Measurements from ENCODE around the gene BCAT1.
A peak's percentile ranks its signal among the peaks of the same experiment; 100 is the strongest.
"Not testable (repeated sequence)": the region's sequence is repeated elsewhere in the genome, so short reads cannot be mapped to it uniquely, and the experiment has no call there.

Gene BCAT1

GRCh38 chr12:24901576-24902461 is 47.1 kb downstream of the BCAT1 start:
- DNase-seq (ENCODE audit: low read depth): peak; percentile 50

- DNase-seq (ENCODE audit: low read depth): no peak
Observed at GRCh38 chr12:24900196-24900595, 48.7 kb downstream of the BCAT1 start.

- DNase-seq (ENCODE audit: low read depth): no peak
Observed at GRCh38 chr12:24899503-24900075, 49.3 kb downstream of the BCAT1 start.

- peak; percentile 36 for DNase-seq (ENCODE audit: low read depth)
Observed at GRCh38 chr12:24898606-24899005, 50.3 kb downstream of the BCAT1 start.

GRCh38 chr12:24898185-24898584 is 50.7 kb downstream of the BCAT1 start:
- no peak for DNase-seq (ENCODE audit: low read depth)

GRCh38 chr12:24896171-24896570 is 52.7 kb downstream of the BCAT1 start:
- DNase-seq (ENCODE audit: low read depth): no peak

- no peak for DNase-seq (ENCODE audit: low read depth)
Observed at GRCh38 chr12:24895612-24896011, 53.3 kb downstream of the BCAT1 start.

GRCh38 chr12:24894879-24895278 is 54.0 kb downstream of the BCAT1 start:
- DNase-seq (ENCODE audit: low read depth): no peak

- DNase-seq (ENCODE audit: low read depth): no peak
Observed at GRCh38 chr12:24890048-24890803, 58.7 kb downstream of the BCAT1 start.

- DNase-seq (ENCODE audit: low read depth): no peak
Observed at GRCh38 chr12:24889411-24889810, 59.5 kb downstream of the BCAT1 start.

- DNase-seq (ENCODE audit: low read depth): no peak
Observed at GRCh38 chr12:24888813-24889212, 60.1 kb downstream of the BCAT1 start.

- no peak for DNase-seq (ENCODE audit: low read depth)
Observed at GRCh38 chr12:24884911-24885310, 64.0 kb downstream of the BCAT1 start.

- DNase-seq (ENCODE audit: low read depth): no peak
Observed at GRCh38 chr12:24881724-24882371, 67.1 kb downstream of the BCAT1 start.

- no peak for DNase-seq (ENCODE audit: low read depth)
Observed at GRCh38 chr12:24881227-24881626, 67.7 kb downstream of the BCAT1 start.

GRCh38 chr12:24880732-24881131 is 68.2 kb downstream of the BCAT1 start:
- DNase-seq (ENCODE audit: low read depth): no peak

- DNase-seq (ENCODE audit: low read depth): no peak
Observed at GRCh38 chr12:24879644-24880043, 69.3 kb downstream of the BCAT1 start.

- no peak for DNase-seq (ENCODE audit: low read depth)
Observed at GRCh38 chr12:24875014-24875413, 73.9 kb downstream of the BCAT1 start.

- DNase-seq (ENCODE audit: low read depth): no peak
Observed at GRCh38 chr12:24872211-24872610, 76.7 kb downstream of the BCAT1 start.

- not testable (repeated sequence) for DNase-seq (ENCODE audit: low read depth)
Observed at GRCh38 chr12:24866139-24866538, 82.8 kb downstream of the BCAT1 start.

GRCh38 chr12:24864796-24865125 is 84.1 kb downstream of the BCAT1 start:
- peak; percentile 38 for DNase-seq (ENCODE audit: low read depth)

- DNase-seq (ENCODE audit: low read depth): no peak
Observed at GRCh38 chr12:24861766-24862540, 86.9 kb downstream of the BCAT1 start.

- DNase-seq (ENCODE audit: low read depth): no peak
Observed at GRCh38 chr12:24860546-24860945, 88.4 kb downstream of the BCAT1 start.

Data from ELR (cell line).